Ovary (tissue), 9 donors: ENCODE results near the gene SMIM10L1. TPM values are rescaled to one million over a fixed set of nuclear protein-coding genes. Genes with fewer than 3 reads are reported as not detected.

Experiments
- DNase-seq, 5 donors: peaks; one replicate each; pipeline ENCODE4 v3.0.0-alpha.2; 2019 to 2020
- H3K27ac ChIP-seq, 2 donors: fragments of 200-600 bp; one replicate each; pipeline versions ENCODE4 v1.5.1 to v1.8.0; 2019 to 2022
- H3K27me3 ChIP-seq: fragments of 200-600 bp; one replicate; pipeline ENCODE4 v1.8.0; 2022
- H3K36me3 ChIP-seq: fragments of 200-600 bp; sonication (generic); one replicate; pipeline ENCODE4 v1.5.1; 2019
- H3K4me1 ChIP-seq: one replicate; pipeline ENCODE4 v1.8.1; 2013; ENCODE audit warnings: mild to moderate bottlenecking, moderate library complexity; ENCODE audit not compliant: insufficient read depth
- H3K4me3 ChIP-seq: fragments of 200-600 bp; sonication (generic); one replicate; pipeline ENCODE4 v1.5.1; 2017
- H3K9me3 ChIP-seq, 2 donors: fragments of 200-600 bp in 1 of 2; sonication (generic) in 1 of 2; one replicate each; pipeline versions ENCODE4 v1.5.1 to v1.8.1; 2013 to 2019; ENCODE audit warnings: mild to moderate bottlenecking in 1 of 2, moderate library complexity in 1 of 2
- CTCF ChIP-seq, 3 donors: fragments of 450-650 bp in 2 of 3; fragments of 200-600 bp in 1 of 3; IDR thresholded peaks; one replicate each; pipeline versions ENCODE4 v1.5.1 to v1.8.0; 2016 to 2022; ENCODE audit warnings: antibody characterized with exemption in 3 of 3, mild to moderate bottlenecking in 1 of 3
- EP300 ChIP-seq: sonication (generic); formaldehyde crosslinking; IDR thresholded peaks from one replicate; pipeline ENCODE4 v1.6.1; 2017; ENCODE audit warnings: antibody characterized with exemption
- POLR2A ChIP-seq: fragments of 450-650 bp; IDR thresholded peaks from one replicate; pipeline ENCODE4 v1.6.1; 2017; ENCODE audit warnings: antibody characterized with exemption, mild to moderate bottlenecking, moderate library complexity
- WGBS, 3 donors: extraction: QIAGEN DNeasy Blood & Tissue Kit in 1 of 3; methylation state at CpG; one replicate each; pipeline versions ENCODE4 v1.1.5 to v1.1.7; 2013 to 2017; 5-methylcytosine and 5-hydroxymethylcytosine counted together
- intact Hi-C, 4 donors: fragments of 100-400 bp; cut with DNase I; formaldehyde crosslinking; loops; one replicate each; pipeline versions ENCODE4 v1.11.0 to v1.15.1; 2022 to 2023
- polyA plus RNA-seq, 2 donors: library from polyadenylated mRNA; stranded (reverse); fragments of 200-250 nt in 1 of 2; fragments of 350-450 nt in 1 of 2; fragmentation: Illumina TruSeq in 1 of 2; extraction: RNeasy Lipid Tissue Mini Kit (QIAGEN cat#74804) in 1 of 2; gene quantifications; one replicate each; pipeline ENCODE4 v1.2.3, GENCODE V29; 2013 to 2014
- total RNA-seq, 7 donors: library from RNA; depleted of rRNA in 2 of 7; stranded (reverse); fragments of >200 nt in 2 of 7; fragmentation: NEBNext Ultra II Directional in 3 of 7; extraction: Animal tissue kit (Norgen Biotek cat#: 25700) in 3 of 7; gene quantifications; one replicate each; pipeline versions ENCODE4 v1.1.0 to v1.2.4, GENCODE V29; 2016 to 2023
- donor health status: DM: no; HTN: no; CAD: no; lungs with moderate emphysema.
- donor health status: DM: no; HTN: no; CAD: no.
- donor health status: Bipolar disorder and iron deficiency.
- donor health status: DM: yes; HTN: yes; CAD: no.
- donor health status: DM: no; HTN: no; CAD: no.
- donor health status: DM: yes; HTN: yes; CAD: no.

The SMIM10L1 gene
- total and polyA plus RNA-seq, 9 donors: 3.3 to 9.8 (median 5.9) TPM

- no peak for DNase-seq
- Histone ChIP-seq H3K4me1 (no peaks in the 10 kb centered on the region), H3K27ac (no peak overlapping the region), H3K27me3 (no peaks in the 10 kb centered on the region), H3K4me3 (no peak overlapping the region), H3K9me3 (no peaks in the 10 kb centered on the region), H3K36me3 (no peaks in the 10 kb centered on the region)
- 88 to 98% (median 94%) methylated on average over 5 of the region's 5 CpGs for WGBS, 3 donors
- intact Hi-C loops: no loop called here
- TF ChIP-seq POLR2A: no peak
- TF ChIP-seq EP300: no peak
- no peak for TF ChIP-seq CTCF (IDR thresholded peaks at IDR 0.05)
Measured at GRCh38 chr12:11144297-11144696, 26.7 kb upstream of the SMIM10L1 start.

DNA sequence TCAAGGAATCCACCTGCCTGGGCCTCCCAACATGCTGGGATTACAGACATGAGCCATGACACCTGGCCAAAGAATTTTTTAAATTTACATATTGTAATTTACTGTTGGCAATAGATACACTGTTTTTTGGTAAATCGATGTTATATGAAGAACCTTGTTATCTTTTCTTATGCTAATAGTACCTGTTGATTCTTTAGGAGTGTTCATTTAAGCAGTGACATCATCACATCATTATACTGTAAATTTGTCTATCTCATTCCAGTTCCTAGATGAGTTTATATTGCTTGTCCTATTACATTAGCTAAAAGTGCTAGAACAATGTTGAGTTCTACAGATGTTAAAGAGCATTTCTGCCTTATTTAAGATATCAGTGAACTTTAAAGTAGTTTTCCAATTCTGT is 23.6 kb upstream of the SMIM10L1 start:
- Histone ChIP-seq H3K9me3 (no peaks in the 10 kb centered on the region), H3K36me3 (no peaks in the 10 kb centered on the region), H3K4me1 (no peaks in the 10 kb centered on the region), H3K27me3 (no peaks in the 10 kb centered on the region), H3K4me3 (no peak overlapping the region), H3K27ac (no peak overlapping the region)
- 98 to 100% (median 98%) methylated on average over 1 of the region's 1 CpG for WGBS, 3 donors
- TF ChIP-seq EP300 (no peak), CTCF (IDR thresholded peaks at IDR 0.05) (no peak), POLR2A (no peak)
- intact Hi-C loops: no loop called here
- DNase-seq: no peak

GRCh38 chr12:11150832-11151231 is 20.2 kb upstream of the SMIM10L1 start:
- H3K36me3 ChIP-seq: no peaks in the 10 kb centered on the region
- DNase-seq: no peak
- intact Hi-C loops: no loop called here
- WGBS, 3 donors: 79 to 88% (median 88%) methylated on average over 1 of the region's 1 CpG
- TF ChIP-seq EP300 (no peak), CTCF (IDR thresholded peaks at IDR 0.05) (no peak), POLR2A (no peak)
- H3K27me3 ChIP-seq: no peaks in the 10 kb centered on the region
- H3K4me3 ChIP-seq: no peak overlapping the region
- no peaks in the 10 kb centered on the region for H3K9me3 ChIP-seq
- no peaks in the 10 kb centered on the region for H3K4me1 ChIP-seq
- H3K27ac ChIP-seq: no peak overlapping the region

DNA sequence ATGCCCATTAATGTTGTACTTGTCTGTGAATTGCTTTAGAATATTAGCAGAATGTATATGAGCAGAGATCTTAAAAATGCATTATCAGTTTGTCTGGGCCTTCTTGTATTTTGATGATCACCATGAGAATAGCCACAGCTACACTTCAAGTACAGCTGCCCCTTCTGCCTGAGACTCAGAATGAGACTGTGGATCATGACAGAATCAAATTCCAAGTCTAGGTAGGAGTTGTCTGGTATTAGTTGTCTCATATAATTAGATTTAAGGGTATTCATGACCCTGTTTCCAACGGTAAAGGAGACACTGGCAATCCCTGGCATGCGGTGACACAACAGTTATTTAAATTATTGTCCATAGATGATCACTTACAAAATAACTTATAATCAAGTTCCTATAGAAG is 18.3 kb upstream of the SMIM10L1 start:
- no peak overlapping the region for H3K4me3 ChIP-seq
- WGBS, 3 donors: 75 to 95% (median 92%) methylated on average over 2 of the region's 2 CpGs

More for the DNA sequence above, 18.3 kb upstream of the SMIM10L1 start:
- intact Hi-C loops: no loop called here
- H3K4me1 ChIP-seq: no peaks in the 10 kb centered on the region
- no peak for TF ChIP-seq CTCF (IDR thresholded peaks at IDR 0.05)
- no peak for TF ChIP-seq POLR2A
- TF ChIP-seq EP300: no peak
- H3K36me3 ChIP-seq: no peaks in the 10 kb centered on the region
- DNase-seq: no peak
- H3K9me3 ChIP-seq: no peaks in the 10 kb centered on the region
- no peaks in the 10 kb centered on the region for H3K27me3 ChIP-seq
- H3K27ac ChIP-seq: no peak overlapping the region
